K562 (cell line): Measurements from ENCODE around the gene OR2V2. TPM values are rescaled to one million over a fixed set of nuclear protein-coding genes. Genes with fewer than 3 reads are reported as not detected.

Source experiments
- CREB3L1 ChIP-seq: fragments of 450-650 bp; IDR thresholded peaks from 2 replicates; pipeline ENCODE4 v1.6.1; 2014; ENCODE audit warnings: low read depth, mild to moderate bottlenecking, moderate library complexity, borderline replicate concordance
- CTBP1 ChIP-seq: fragments of 450-650 bp; IDR thresholded peaks from 2 replicates; pipeline ENCODE4 v1.6.1; 2016; ENCODE audit warnings: borderline replicate concordance
- E2F3 ChIP-seq: fragments of 250-450 bp; sonication (Bioruptor Pico); IDR thresholded peaks from 2 replicates; pipeline ENCODE4 v1.4.0; 2020; ENCODE audit warnings: mild to moderate bottlenecking
- IRF2 ChIP-seq: sonication (generic); formaldehyde crosslinking; IDR thresholded peaks from 2 replicates; pipeline ENCODE4 v1.8.1; 2022; ENCODE audit warnings: mild to moderate bottlenecking, missing genetic modification reagents
- JUN ChIP-seq, 2 experiments: sonication (generic) in 1 of 2; formaldehyde crosslinking in 1 of 2; IDR thresholded peaks; 2 replicates each; pipeline versions ENCODE4 v1.6.1 to v1.8.0; 2012 to 2022; ENCODE audit warnings: borderline replicate concordance in 2 of 2, mild to moderate bottlenecking in 2 of 2, improper control_type of control experiment in 1 of 2, low read depth in 1 of 2, low read length in 1 of 2, missing genetic modification reagents in 1 of 2
- MEF2A ChIP-seq: IDR thresholded peaks from 2 replicates; pipeline ENCODE4 v1.6.1; 2011; ENCODE audit warnings: low read depth, mild to moderate bottlenecking, low read length, moderate library complexity; ENCODE audit not compliant: control insufficient read depth
- NFATC3 ChIP-seq: fragments of 450-650 bp; IDR thresholded peaks from 2 replicates; pipeline ENCODE4 v1.6.1; 2017; ENCODE audit warnings: mild to moderate bottlenecking
- PRPF4 ChIP-seq: fragments of 200-400 bp; formaldehyde crosslinking; IDR thresholded peaks from one replicate; pipeline ENCODE4 v1.6.1; 2017; ENCODE audit warnings: low read length, low read depth, mild to moderate bottlenecking; ENCODE audit not compliant: insufficient read depth, poor library complexity, severe bottlenecking
- RBBP5 ChIP-seq: fragments of 200-600 bp; sonication (generic); IDR thresholded peaks from 2 replicates; pipeline ENCODE4 v1.6.1; 2012; ENCODE audit warnings: borderline replicate concordance, mild to moderate bottlenecking, low read length, control low read depth, inconsistent platforms; ENCODE audit not compliant: insufficient read depth, poor library complexity, severe bottlenecking
- RNF2 ChIP-seq: sonication (generic); IDR thresholded peaks from 2 replicates; pipeline ENCODE4 v1.6.1; 2016
- SMAD1 ChIP-seq: fragments of 150-350 bp; IDR thresholded peaks from 2 replicates; pipeline ENCODE4 v1.6.1; 2014; ENCODE audit warnings: low read length, low read depth; ENCODE audit not compliant: partially characterized antibody
- SRSF1 ChIP-seq: fragments of 200-400 bp; formaldehyde crosslinking; IDR thresholded peaks from 2 replicates; pipeline ENCODE4 v1.6.1; 2017; ENCODE audit warnings: mild to moderate bottlenecking, low read depth, low read length, moderate library complexity
- TGIF2 ChIP-seq: sonication (generic); formaldehyde crosslinking; IDR thresholded peaks from 2 replicates; pipeline ENCODE4 v1.8.1; 2022; ENCODE audit warnings: mild to moderate bottlenecking, missing genetic modification reagents, moderate library complexity
- THRB ChIP-seq: fragments of 450-650 bp; formaldehyde crosslinking; conservative IDR thresholded peaks from 2 replicates; pipeline ENCODE4 v1.4.0; 2022; ENCODE audit warnings: mild to moderate bottlenecking, missing genetic modification characterization
- VEZF1 ChIP-seq: fragments of 200-800 bp; sonication (Bioruptor generic); IDR thresholded peaks from 2 replicates; pipeline ENCODE4 v1.6.1; 2017; ENCODE audit warnings: missing genetic modification characterization, missing compliant biosample characterization
- WHSC1 ChIP-seq: IDR thresholded peaks from one replicate; pipeline ENCODE4 v1.6.1; 2012; ENCODE audit warnings: low read length, control low read depth, inconsistent platforms
- ZBTB1 ChIP-seq: sonication (generic); formaldehyde crosslinking; IDR thresholded peaks from 2 replicates; pipeline ENCODE4 v1.8.1; 2023; ENCODE audit warnings: missing genetic modification reagents, low read depth, mild to moderate bottlenecking, borderline replicate concordance
- ZNF592 ChIP-seq: fragments of 450-650 bp; IDR thresholded peaks from 2 replicates; pipeline ENCODE4 v1.6.1; 2017; ENCODE audit warnings: antibody characterized with exemption, mild to moderate bottlenecking
- polyA plus RNA-seq, 8 experiments: library from polyadenylated mRNA; depleted of rRNA in 4 of 8; stranded (reverse) in 5 of 8; unstranded in 3 of 8; fragments of >200 nt; fragmentation: Nextera tagmentation in 2 of 8; fragmentation: Illumina TruSeq in 1 of 8; extraction: Ambion mirVana in 2 of 8; extraction: Trizol in 1 of 8; gene quantifications; 2 replicates each; pipeline versions ENCODE4 v1.2.1 to v1.2.3, GENCODE V29; 2011 to 2014; ENCODE audit warnings: inconsistent platforms in 1 of 8, missing spikeins in 1 of 8
- total RNA-seq, 7 experiments: library from RNA; depleted of rRNA in 6 of 7; stranded (reverse); fragments of >200 nt in 6 of 7; fragmentation: Illumina TruSeq in 2 of 7; extraction: Trizol in 2 of 7; gene quantifications; 2 replicates each; pipeline versions ENCODE4 v1.2.1 to v1.2.3, GENCODE V29; 2011 to 2021; ENCODE audit warnings: low replicate concordance in 1 of 7

The OR2V2 gene
- total and polyA plus RNA-seq, 9 of the 15 experiments (the other 6 are each of a cell fraction or from before 2014, with no cell fraction given): 0.01 TPM; not detected in 8

- no peak for TF ChIP-seq THRB (CRISPR knock-in tag)
- TF ChIP-seq PRPF4: no peak
- TF ChIP-seq TGIF2 (CRISPR knock-in tag): no peak
- no peak for TF ChIP-seq NFATC3
- TF ChIP-seq RBBP5: no peak
- no peak for TF ChIP-seq IRF2 (CRISPR knock-in tag)
- no peak for TF ChIP-seq RNF2
- no peak for TF ChIP-seq WHSC1
- TF ChIP-seq CTBP1: peak; percentile 27; the same call in 1 of the 2 replicates
- TF ChIP-seq SMAD1: peak; percentile 71
- no peak for TF ChIP-seq SRSF1
- TF ChIP-seq MEF2A: 0 out of 2 replicates have a peak, but pooled peaks have one; percentile 1
- peak; percentile 63; the same call in 1 of the 2 replicates for TF ChIP-seq JUN (IDR thresholded peaks at IDR 0.05; ENCODE audit: borderline replicate concordance, low read depth, low read length)
- TF ChIP-seq JUN (CRISPR knock-in tag; IDR thresholded peaks at IDR 0.05; ENCODE audit: borderline replicate concordance): no peak
- peak; percentile 28; the same call in 1 of the 2 replicates for TF ChIP-seq VEZF1 (CRISPR knock-in tag)
- peak; percentile 56; the same call in 1 of the 2 replicates for TF ChIP-seq ZNF592
- TF ChIP-seq E2F3 (CRISPR knock-in tag): no peak
- 0 out of 2 replicates have a peak, but pooled peaks have one; percentile 11 for TF ChIP-seq CREB3L1
- no peak for TF ChIP-seq ZBTB1
These were observed 13.7 kb upstream of the OR2V2 start (continued) for GRCh38 chr5:181133610-181134231.
